HepG2 (cell line): ENCODE data around the gene HAO2. TPM values are rescaled to one million over a fixed set of nuclear protein-coding genes. Genes with fewer than 3 reads are reported as not detected.

Source experiments
- ATAC-seq: fragments of 200-7000 bp; cut with Tn5 transposase; 3 replicates; pipeline ENCODE4 v1.9.1; 2020; ENCODE audit warnings: mild to moderate bottlenecking, moderate library complexity
- BruUV-seq: library from RNA; stranded (reverse); fragments of 400-500 nt; replicated peaks from 2 replicates; lab custom pipeline; 2021; lab: Mats Ljungman, UMichigan
- CTCF ChIA-PET: fragments of 300-600 bp; formaldehyde crosslinking; extraction: SDS; loops from one replicate; lab custom pipeline; 2021; ENCODE audit warnings: low total read pairs, inconsistent platforms, low intra/inter-chr PET ratio; lab: Yijun Ruan, JAX
- POLR2A ChIA-PET: fragments of 350-600 bp; sonication (Branson Sonifier 250); formaldehyde crosslinking; loops from one replicate; lab custom pipeline; 2020; ENCODE audit warnings: antibody characterized with exemption, inconsistent platforms; lab: Yijun Ruan, JAX
- DNase-seq: peaks from one replicate; pipeline ENCODE4 v3.0.0-alpha.2; 2015; ENCODE audit warnings: low spot score
- FAIRE-seq: peaks from 3 replicates; lab custom pipeline; 2011; peaks lifted over from hg19 to GRCh38; lab: Jason Lieb, UNC
- H2AFZ ChIP-seq: one replicate; pipeline ENCODE4 v1.6.1; 2011; ENCODE audit warnings: low read length, inconsistent platforms
- H3K27ac ChIP-seq: fragments of 300-600 bp; 3 replicates; pipeline ENCODE4 v1.8.0; 2011; ENCODE audit warnings: mixed run types, mild to moderate bottlenecking, mixed read lengths, low read length, inconsistent platforms; ENCODE audit not compliant: insufficient read depth; ENCODE audit errors: extremely low read length
- H3K27me3 ChIP-seq, 2 experiments: fragments of 200-600 bp in 1 of 2; 2 replicates in 1 of 2; 3 replicates in 1 of 2; pipeline versions ENCODE4 v1.6.0 to v1.8.0; 2011; ENCODE audit warnings: low read length in 2 of 2, mild to moderate bottlenecking in 2 of 2, moderate library complexity in 2 of 2, inconsistent platforms in 1 of 2; ENCODE audit not compliant: insufficient read depth in 2 of 2, control insufficient read depth in 1 of 2
- H3K36me3 ChIP-seq, 2 experiments: fragments of 200-600 bp in 1 of 2; replicated peaks in 1 of 2; 2 replicates in 1 of 2; 3 replicates in 1 of 2; pipeline versions ENCODE4 v1.5.1 to v1.8.0; 2011; ENCODE audit warnings: low read length in 2 of 2, inconsistent platforms in 1 of 2; ENCODE audit not compliant: insufficient read depth in 2 of 2, control insufficient read depth in 1 of 2
- H3K4me1 ChIP-seq: 2 replicates; pipeline ENCODE4 v1.5.1; 2012; ENCODE audit warnings: low read length, inconsistent platforms; ENCODE audit not compliant: insufficient read depth
- H3K4me2 ChIP-seq: 2 replicates; pipeline ENCODE4 v1.6.0; 2011; ENCODE audit warnings: low read depth, low read length, inconsistent platforms
- H3K4me3 ChIP-seq, 3 experiments: fragments of 200-600 bp in 1 of 3; sonication (generic), shearing (Covaris generic) in 1 of 3; replicated peaks in 1 of 3; 2 replicates each; pipeline ENCODE4 v1.5.1; 2011 to 2016; ENCODE audit warnings: low read length in 3 of 3, inconsistent platforms in 2 of 3, low read depth in 2 of 3, mild to moderate bottlenecking in 2 of 3, control low read depth in 1 of 3, mixed read lengths in 1 of 3; ENCODE audit not compliant: insufficient read depth in 1 of 3
- H3K79me2 ChIP-seq: one replicate; pipeline ENCODE4 v1.6.1; 2011; ENCODE audit warnings: low read length, inconsistent platforms; ENCODE audit not compliant: insufficient read depth
- H3K9ac ChIP-seq: 2 replicates; pipeline ENCODE4 v1.6.0; 2011; ENCODE audit warnings: mild to moderate bottlenecking, low read depth, low read length, inconsistent platforms; ENCODE audit not compliant: insufficient read depth
- H3K9me3 ChIP-seq: 2 replicates; pipeline ENCODE4 v1.5.1; 2012; ENCODE audit warnings: mild to moderate bottlenecking, low read length
- H4K20me1 ChIP-seq: 2 replicates; pipeline ENCODE4 v1.6.0; 2011; ENCODE audit warnings: inconsistent platforms, mild to moderate bottlenecking, low read length, moderate library complexity; ENCODE audit not compliant: insufficient read depth
- ARID2 ChIP-seq: sonication (generic); formaldehyde crosslinking; IDR thresholded peaks from 2 replicates; pipeline ENCODE4 v1.8.1; 2022; ENCODE audit warnings: mild to moderate bottlenecking, missing genetic modification reagents, borderline replicate concordance
- HES4 ChIP-seq: sonication (generic); formaldehyde crosslinking; IDR thresholded peaks from 2 replicates; pipeline ENCODE4 v1.9.0; 2021; ENCODE audit warnings: mild to moderate bottlenecking, missing genetic modification reagents, borderline replicate concordance
- MATR3 ChIP-seq: sonication (generic); formaldehyde crosslinking; IDR thresholded peaks from 2 replicates; pipeline ENCODE4 v1.4.0; 2020; ENCODE audit warnings: missing genetic modification reagents
- NR2C2 ChIP-seq: sonication (generic); formaldehyde crosslinking; IDR thresholded peaks from 2 replicates; pipeline ENCODE4 v1.4.0; 2020; ENCODE audit warnings: missing genetic modification reagents, mild to moderate bottlenecking, moderate library complexity, borderline replicate concordance
- NR2F2 ChIP-seq: IDR thresholded peaks from 2 replicates; pipeline ENCODE4 v1.6.1; 2012; ENCODE audit warnings: low read depth, inconsistent platforms, borderline replicate concordance
- ONECUT2 ChIP-seq: sonication (generic); formaldehyde crosslinking; IDR thresholded peaks from 2 replicates; pipeline ENCODE4 v1.4.0; 2020; ENCODE audit warnings: missing genetic modification reagents
- PHB2 ChIP-seq: fragments of 450-650 bp; IDR thresholded peaks from 2 replicates; pipeline ENCODE4 v1.6.1; 2018; ENCODE audit not compliant: partially characterized antibody
- RAD21 ChIP-seq: fragments of 450-650 bp; formaldehyde crosslinking; IDR thresholded peaks from 2 replicates; pipeline ENCODE4 v1.5.0; 2020; ENCODE audit warnings: mild to moderate bottlenecking
- THAP11 ChIP-seq: IDR thresholded peaks from 2 replicates; pipeline ENCODE4 v1.6.1; 2016; ENCODE audit warnings: missing biosample characterization, missing genetic modification reagents
- YEATS2 ChIP-seq: sonication (generic); formaldehyde crosslinking; IDR thresholded peaks from 2 replicates; pipeline ENCODE4 v1.4.0; 2020; ENCODE audit warnings: missing genetic modification reagents, borderline replicate concordance
- ZNF558 ChIP-seq: sonication (generic); formaldehyde crosslinking; IDR thresholded peaks from 2 replicates; pipeline ENCODE4 v1.9.0; 2022; ENCODE audit warnings: mild to moderate bottlenecking, missing genetic modification reagents, borderline replicate concordance
- ZNF780A ChIP-seq: sonication (generic); formaldehyde crosslinking; IDR thresholded peaks from 2 replicates; pipeline ENCODE4 v1.8.0; 2022; ENCODE audit warnings: mild to moderate bottlenecking, missing genetic modification reagents, moderate library complexity
- ZNF792 ChIP-seq: IDR thresholded peaks from 2 replicates; pipeline ENCODE4 v1.6.1; 2016
- ZNF83 ChIP-seq: sonication (generic); formaldehyde crosslinking; IDR thresholded peaks from 2 replicates; pipeline ENCODE4 v1.4.0; 2020; ENCODE audit warnings: missing genetic modification reagents, mild to moderate bottlenecking, borderline replicate concordance
- WGBS: methylation state at CpG from one replicate; pipeline ENCODE4 v1.1.6; 2017; ENCODE audit warnings: low lambda C conversion rate; 5-methylcytosine and 5-hydroxymethylcytosine counted together
- in situ Hi-C: cut with HindIII; loops from 2 replicates; pipeline ENCODE4 v1.10.0; 2017; ENCODE audit warnings: low pct_unique_long_range_greater_than_20kb; ENCODE audit not compliant: extremely low pct_ligation_motif_present
- intact Hi-C: fragments of 100-400 bp; cut with micrococcal nuclease; formaldehyde crosslinking; loops from one replicate; pipeline ENCODE4 v1.10.0; 2022; ENCODE audit not compliant: unreplicated experiment
- polyA plus RNA-seq, 8 experiments: library from polyadenylated mRNA; depleted of rRNA in 3 of 8; stranded (reverse) in 7 of 8; unstranded in 1 of 8; fragments of >200 nt; fragmentation: Illumina TruSeq in 4 of 8; extraction: Trizol in 4 of 8; gene quantifications; 2 replicates each; pipeline versions ENCODE4 v1.2.1 to v1.2.3, GENCODE V29; 2011 to 2016; ENCODE audit warnings: low read depth in 4 of 8, missing spikeins in 1 of 8, mixed read lengths in 1 of 8; ENCODE audit not compliant: insufficient read depth in 1 of 8
- total RNA-seq, 5 experiments: library from RNA; depleted of rRNA; stranded (reverse); fragments of >200 nt; fragmentation: Illumina TruSeq; extraction: Trizol; gene quantifications; 2 replicates each; pipeline ENCODE4 v1.2.3, GENCODE V29; 2016; ENCODE audit warnings: low read depth in 1 of 5
- TF ChIP-seq, protein P1 (sequence below): sonication (generic); formaldehyde crosslinking; IDR thresholded peaks from 2 replicates; pipeline ENCODE4 v1.4.0; 2020; ENCODE audit warnings: missing genetic modification reagents
- TF ChIP-seq, protein P2 (sequence below): sonication (generic); formaldehyde crosslinking; IDR thresholded peaks from 2 replicates; pipeline ENCODE4; 2020; ENCODE audit warnings: missing genetic modification reagents, mild to moderate bottlenecking, borderline replicate concordance

HAO2 gene
- total and polyA plus RNA-seq, 2 of the 13 experiments (the other 11 are each of a cell fraction or from before 2014, with no cell fraction given): 0.05 to 0.09 TPM

DNA sequence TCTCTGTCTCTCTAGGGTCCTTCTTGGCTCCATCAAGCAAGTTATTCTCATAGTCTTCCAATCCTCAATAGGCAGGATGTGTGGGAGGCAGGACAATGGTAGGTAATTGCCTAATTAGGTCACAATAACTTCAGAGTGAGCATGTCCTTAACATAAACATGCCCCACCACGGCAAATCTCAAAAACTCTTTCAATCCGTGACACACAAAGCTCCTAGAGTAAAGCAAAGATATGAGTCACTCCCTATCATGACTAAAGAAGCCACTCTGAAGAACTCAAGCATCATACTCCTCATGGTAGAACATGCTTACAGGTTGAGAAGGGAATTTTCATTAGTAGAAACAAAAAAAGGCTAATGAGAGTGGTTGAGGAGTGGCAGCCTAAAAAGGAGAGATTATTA, 4.9 kb downstream of the HAO2 start:
- Histone ChIP-seq H3K9me3 (no peaks in the 10 kb centered on the region), H4K20me1 (no peaks in the 10 kb centered on the region), H3K4me2 (no peak overlapping the region), H3K27ac (no peak overlapping the region), H3K9ac (no peak overlapping the region), H2AFZ (no peak overlapping the region), H3K36me3 (no peaks in the 10 kb centered on the region), H3K27me3 (no peaks in the 10 kb centered on the region), H3K4me3 (no peak overlapping the region), H3K79me2 (no peaks in the 10 kb centered on the region), H3K4me1 (peaks cover 27% of the 10 kb centered on the region)
- intact Hi-C loops: loop anchor here (2.0 kb wide), 1 partner anchor 237 kb away; no protein-coding TSS in a partner anchor
- FAIRE-seq: no peak
- 2% methylated on average over 2 of the region's 2 CpGs for WGBS
- POLR2A ChIA-PET: no interaction called here
- CTCF ChIA-PET: no interaction called here
- TF ChIP-seq MATR3 (no peak), ZNF558 (CRISPR knock-in tag) (no peak), ZNF780A (no peak), PHB2 (no peak), NR2C2 (no peak), YEATS2 (no peak), ZNF792 (CRISPR knock-in tag) (no peak), HES4 (CRISPR knock-in tag) (no peak), ARID2 (CRISPR knock-in tag) (no peak), THAP11 (CRISPR knock-in tag) (no peak), NR2F2 (no peak), ONECUT2 (CRISPR knock-in tag) (no peak), ZNF83 (no peak), RAD21 (CRISPR knock-in tag) (no peak)
- TF ChIP-seq, protein P1, sequence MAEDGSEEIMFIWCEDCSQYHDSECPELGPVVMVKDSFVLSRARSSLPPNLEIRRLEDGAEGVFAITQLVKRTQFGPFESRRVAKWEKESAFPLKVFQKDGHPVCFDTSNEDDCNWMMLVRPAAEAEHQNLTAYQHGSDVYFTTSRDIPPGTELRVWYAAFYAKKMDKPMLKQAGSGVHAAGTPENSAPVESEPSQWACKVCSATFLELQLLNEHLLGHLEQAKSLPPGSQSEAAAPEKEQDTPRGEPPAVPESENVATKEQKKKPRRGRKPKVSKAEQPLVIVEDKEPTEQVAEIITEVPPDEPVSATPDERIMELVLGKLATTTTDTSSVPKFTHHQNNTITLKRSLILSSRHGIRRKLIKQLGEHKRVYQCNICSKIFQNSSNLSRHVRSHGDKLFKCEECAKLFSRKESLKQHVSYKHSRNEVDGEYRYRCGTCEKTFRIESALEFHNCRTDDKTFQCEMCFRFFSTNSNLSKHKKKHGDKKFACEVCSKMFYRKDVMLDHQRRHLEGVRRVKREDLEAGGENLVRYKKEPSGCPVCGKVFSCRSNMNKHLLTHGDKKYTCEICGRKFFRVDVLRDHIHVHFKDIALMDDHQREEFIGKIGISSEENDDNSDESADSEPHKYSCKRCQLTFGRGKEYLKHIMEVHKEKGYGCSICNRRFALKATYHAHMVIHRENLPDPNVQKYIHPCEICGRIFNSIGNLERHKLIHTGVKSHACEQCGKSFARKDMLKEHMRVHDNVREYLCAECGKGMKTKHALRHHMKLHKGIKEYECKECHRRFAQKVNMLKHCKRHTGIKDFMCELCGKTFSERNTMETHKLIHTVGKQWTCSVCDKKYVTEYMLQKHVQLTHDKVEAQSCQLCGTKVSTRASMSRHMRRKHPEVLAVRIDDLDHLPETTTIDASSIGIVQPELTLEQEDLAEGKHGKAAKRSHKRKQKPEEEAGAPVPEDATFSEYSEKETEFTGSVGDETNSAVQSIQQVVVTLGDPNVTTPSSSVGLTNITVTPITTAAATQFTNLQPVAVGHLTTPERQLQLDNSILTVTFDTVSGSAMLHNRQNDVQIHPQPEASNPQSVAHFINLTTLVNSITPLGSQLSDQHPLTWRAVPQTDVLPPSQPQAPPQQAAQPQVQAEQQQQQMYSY: no peak
- TF ChIP-seq, protein P2, sequence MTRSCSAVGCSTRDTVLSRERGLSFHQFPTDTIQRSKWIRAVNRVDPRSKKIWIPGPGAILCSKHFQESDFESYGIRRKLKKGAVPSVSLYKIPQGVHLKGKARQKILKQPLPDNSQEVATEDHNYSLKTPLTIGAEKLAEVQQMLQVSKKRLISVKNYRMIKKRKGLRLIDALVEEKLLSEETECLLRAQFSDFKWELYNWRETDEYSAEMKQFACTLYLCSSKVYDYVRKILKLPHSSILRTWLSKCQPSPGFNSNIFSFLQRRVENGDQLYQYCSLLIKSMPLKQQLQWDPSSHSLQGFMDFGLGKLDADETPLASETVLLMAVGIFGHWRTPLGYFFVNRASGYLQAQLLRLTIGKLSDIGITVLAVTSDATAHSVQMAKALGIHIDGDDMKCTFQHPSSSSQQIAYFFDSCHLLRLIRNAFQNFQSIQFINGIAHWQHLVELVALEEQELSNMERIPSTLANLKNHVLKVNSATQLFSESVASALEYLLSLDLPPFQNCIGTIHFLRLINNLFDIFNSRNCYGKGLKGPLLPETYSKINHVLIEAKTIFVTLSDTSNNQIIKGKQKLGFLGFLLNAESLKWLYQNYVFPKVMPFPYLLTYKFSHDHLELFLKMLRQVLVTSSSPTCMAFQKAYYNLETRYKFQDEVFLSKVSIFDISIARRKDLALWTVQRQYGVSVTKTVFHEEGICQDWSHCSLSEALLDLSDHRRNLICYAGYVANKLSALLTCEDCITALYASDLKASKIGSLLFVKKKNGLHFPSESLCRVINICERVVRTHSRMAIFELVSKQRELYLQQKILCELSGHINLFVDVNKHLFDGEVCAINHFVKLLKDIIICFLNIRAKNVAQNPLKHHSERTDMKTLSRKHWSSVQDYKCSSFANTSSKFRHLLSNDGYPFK: no peak
- in situ Hi-C loops: no loop called here
- DNase-seq: no peak
- ATAC-seq: no peak
- no TSS peak for BruUV-seq
